HS-27A (cell line): ENCODE measurements around the gene NPY2R.

Experiments
- DNase-seq: peaks from one replicate; pipeline ENCODE4 v3.0.0-alpha.2; 2012; ENCODE audit warnings: low read depth, missing footprints

The NPY2R gene

GRCh38 chr4:155208258-155209054 is at the start of gene NPY2R:
Gene NPY2R (plus strand): TSS chr4:155208636. CDS start chr4:155213940, 5,304 bp downstream.
- no peak for DNase-seq

DNA sequence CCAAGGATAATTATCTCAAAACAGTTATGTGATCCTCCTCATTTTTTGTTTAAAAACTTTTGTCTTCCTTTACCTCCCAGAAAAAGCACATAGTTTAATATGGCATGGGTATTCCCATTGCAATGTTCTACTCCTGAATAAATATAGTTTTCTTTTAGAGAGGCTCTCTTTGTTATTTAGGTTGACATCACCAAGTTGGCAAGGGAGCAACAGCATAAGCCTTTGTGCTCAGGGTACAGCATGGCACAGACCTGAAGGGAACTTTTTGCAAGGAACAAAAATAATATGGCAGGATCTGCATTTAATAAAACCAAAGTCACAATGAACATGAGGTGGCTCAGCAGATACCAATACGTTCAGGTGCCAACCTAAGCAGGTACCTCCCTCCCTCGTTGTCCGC is 47.1 kb upstream of the NPY2R start:
- no peak for DNase-seq

DNA sequence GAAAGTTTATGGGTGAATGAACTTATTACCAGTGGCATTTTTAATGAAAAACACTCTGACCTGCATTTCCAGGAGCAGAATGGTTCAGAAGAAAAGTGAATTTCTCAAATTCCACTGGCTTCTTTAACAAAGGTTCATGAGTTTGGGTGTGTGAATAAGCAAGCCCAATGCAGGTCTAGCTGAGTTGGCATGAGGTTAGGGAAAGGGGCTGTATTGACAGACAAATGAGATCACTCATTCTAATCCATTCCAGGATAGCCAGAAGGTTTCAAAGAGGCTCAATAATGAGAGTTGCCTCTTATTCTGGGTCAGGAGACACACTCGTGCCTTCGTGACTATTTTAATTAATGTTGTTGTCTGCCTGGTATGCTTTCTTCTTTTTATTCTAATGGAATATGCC is 43.7 kb upstream of the NPY2R start:
- DNase-seq, result no peak

DNA sequence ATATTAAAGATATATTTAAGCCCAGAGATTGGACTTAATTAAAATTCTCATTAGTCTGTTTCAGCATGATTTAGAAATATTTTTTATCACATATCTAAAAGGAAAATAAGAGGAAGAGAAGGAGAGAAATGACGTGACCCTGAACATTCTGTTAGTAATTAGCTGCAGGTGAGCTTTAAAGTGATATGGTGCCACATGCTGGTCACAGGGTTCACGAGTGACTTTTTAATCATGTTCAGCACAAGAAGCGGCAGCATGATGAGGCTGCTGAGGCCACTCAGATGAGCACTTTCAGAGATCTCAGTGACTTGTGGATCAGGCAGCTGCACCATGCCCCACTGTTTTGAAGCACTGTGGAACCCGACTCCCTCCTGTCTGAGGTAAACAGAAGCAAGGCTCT is 37.9 kb upstream of the NPY2R start:
- DNase-seq, result no peak

DNA sequence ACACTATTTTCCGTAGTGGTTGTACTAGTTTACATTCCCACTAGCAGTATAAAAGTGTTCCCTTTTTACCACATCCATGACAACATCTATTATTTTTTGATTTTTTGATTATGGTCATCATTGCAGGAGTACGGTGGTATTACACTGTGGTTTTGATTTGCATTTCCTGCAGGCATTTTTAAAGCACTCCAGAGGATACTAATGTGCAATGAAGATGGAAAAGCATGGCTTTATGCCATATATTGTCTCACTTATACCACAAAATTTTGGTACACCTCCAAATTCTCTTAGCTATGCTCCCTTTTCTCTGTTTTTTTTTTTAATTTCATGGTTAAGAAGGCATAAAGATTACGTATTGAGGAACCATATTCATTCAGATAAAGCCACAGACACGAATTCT is 35.1 kb upstream of the NPY2R start:
- no peak for DNase-seq

DNA sequence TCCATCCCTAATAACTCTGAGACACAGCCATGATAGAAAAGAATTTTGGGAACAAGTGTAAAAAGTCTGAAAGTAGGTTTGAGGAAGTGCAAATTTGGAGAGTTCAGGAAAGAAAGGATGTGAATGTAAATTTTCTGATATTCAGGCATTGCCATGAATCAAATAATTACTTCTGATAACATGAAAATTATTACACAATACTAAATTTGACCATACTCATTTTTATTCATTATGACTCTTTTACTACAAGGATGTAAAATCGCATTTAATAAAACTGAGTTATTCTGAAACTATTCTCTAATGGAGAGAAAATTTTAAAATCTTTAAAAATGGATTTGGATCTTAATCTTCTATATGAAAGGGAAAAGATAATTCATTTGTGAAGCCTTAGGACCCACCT is 33.8 kb upstream of the NPY2R start:
- DNase-seq, result no peak

DNA sequence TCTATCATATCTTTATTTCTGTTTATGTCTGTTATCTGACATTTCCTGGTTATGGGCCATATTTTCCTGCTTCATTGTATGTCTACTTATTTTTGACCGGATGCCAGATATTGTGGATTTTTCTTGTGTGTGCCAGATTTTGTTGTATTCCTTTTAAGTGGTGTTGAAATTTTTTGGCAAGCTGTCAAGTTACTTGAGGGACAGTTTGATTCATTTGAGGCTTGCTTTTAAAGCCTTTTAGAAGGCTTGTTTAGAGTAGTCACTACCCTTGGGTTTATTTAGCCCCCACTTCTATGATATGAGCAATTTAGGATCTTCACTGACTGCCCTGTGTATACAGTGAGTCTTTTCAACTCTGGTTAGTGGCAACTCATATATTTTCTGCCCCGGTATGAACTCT is 29.2 kb upstream of the NPY2R start:
- DNase-seq, result no peak

DNA sequence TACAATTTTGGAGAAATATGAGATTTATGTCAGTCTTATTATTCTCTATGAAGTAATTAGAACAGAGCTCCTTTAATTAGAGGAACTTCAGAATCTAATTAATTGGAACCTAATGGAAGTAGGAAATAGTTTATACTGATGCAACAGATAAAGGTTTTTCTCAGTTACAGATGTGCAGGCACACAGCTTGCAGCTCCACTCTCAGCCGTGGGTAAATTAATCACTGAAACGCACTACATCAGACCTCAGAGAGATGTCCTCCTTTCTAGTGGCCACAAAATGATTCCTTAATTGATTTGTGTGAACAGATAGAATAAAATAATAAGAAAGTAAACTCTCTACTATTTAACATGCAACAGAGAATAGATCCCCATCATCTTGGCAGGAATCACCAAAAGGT is 21.5 kb upstream of the NPY2R start:
- no peak for DNase-seq

DNA sequence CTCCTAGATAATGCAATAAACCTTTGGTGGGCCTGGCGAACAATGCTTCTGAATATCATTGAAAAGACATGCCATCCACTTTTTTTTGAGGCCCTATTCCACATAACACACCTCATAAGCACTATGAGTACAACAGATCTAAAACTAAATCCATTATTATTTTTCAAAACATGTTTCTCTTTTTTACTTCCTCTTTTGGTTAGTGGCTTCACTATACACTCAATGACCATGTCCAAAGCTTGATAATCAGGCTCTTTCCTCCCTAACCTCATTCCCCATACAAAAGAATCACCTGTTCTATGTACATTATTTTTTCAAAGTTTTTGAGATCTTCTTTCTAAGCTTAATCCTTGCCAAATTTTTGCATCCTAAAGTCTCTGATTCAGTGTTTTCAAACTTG is 20.4 kb upstream of the NPY2R start:
- no peak for DNase-seq

- no peak for DNase-seq
Measured at GRCh38 chr4:155190099-155190498, 18.3 kb upstream of the NPY2R start.

DNA sequence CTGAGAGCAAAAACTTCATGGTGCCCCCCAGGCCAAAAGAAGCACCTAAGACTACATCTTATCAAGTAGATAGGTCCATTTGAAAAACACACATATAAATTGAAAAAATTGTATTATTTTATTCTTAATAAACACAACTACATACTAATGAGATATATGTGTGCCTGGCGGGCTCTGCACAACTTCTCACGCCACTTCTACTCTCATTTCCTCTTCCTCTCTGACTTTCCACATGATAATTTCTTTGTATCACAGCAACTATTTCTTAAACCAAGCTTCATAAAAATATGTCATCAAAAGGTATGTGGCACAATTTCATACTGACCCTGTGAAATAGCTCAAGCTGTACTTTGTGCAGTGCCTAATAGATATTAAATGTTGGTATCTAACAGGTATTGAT is 10.7 kb upstream of the NPY2R start:
- DNase-seq, result no peak

DNA sequence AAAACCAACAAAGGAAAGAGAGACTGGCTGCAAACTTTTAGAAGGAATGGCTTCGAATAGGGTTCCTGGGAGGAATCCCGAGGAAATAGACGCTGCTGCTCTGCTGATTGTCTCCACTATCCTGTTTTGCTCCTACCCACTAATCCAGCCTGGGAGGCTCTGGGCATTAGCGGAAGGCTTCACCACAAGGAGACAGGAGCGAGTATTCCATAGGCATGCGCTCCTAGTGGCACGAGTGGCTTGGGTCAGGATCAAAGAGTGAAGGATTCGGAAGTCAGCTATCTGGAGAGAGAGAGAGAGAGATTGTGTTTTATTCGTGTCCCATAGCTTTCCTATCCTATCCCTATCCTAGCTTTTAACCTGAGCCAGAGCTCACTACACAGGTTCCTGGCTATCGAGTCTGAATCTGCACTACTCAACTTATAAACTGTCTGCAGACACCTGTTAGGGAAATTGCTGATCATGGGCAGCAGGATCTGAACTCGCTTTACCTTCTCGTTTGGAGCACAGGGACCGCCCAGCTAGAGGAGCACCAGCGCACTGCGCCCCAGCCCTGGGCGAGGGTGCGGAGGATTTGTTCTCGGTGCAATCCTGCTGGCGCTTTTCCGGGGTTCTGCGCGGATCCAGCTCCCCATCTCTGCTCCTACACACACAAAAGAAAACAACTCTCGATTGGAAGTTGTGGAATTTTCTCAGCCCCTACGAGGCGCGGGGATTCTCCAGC is 740 bp upstream of the NPY2R start:
- no peak for DNase-seq

DNA sequence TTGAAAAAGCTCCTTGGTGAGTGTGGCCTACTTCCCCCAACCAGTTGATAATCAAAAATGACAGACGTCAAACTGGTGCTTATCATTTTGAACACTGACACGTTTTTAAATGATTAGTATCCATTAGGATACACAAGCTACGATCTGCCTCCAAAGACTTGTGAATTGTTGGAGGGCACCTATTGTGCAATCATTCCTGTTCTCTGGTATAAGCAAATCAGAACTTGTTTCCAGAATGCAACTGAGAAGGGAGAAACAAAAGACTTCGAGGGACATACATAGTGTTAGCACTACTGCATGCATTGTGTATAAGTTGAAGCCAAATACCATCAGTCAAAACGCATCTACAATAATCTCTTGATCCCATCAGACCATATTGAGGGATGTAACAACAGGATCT is 11.6 kb downstream of the NPY2R start:
- DNase-seq, result no peak

DNA sequence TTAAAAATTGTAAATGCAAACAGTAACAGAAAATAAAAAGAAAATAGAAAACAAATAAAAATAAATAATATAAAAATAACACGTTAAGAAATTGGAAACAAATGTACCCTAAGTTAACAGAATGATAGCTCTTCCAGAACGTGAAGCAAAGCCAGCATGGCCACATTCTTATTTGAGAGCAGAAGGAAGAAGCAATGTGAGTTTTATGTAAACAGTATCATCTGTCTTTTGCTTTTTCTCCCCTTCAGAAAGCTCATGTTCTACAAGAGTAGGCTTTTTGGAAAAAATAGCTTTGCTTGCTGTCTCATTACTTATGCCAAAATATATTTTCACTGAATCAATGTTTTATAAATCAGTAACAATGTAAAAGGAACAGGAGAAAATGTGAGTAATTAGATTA is 18.7 kb downstream of the NPY2R start:
- no peak for DNase-seq

DNA sequence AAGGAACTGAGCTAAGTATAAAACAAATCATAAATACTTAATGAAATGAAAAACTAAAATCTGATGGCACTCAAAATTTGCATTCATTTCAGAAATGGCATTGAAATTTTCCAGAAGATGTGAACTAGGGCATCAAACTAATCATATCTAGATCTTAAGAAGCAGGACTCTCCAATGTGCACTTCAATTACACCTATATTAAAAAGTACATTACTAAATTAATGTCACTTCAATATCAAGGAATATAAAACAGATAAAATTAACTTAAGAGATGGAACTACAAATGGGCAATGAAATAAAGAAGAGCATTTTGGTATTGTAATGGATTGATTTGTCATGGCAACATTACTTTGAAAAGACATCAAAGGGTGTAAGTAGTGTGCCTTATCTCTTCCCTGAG is 20.3 kb downstream of the NPY2R start:
- no peak for DNase-seq

DNA sequence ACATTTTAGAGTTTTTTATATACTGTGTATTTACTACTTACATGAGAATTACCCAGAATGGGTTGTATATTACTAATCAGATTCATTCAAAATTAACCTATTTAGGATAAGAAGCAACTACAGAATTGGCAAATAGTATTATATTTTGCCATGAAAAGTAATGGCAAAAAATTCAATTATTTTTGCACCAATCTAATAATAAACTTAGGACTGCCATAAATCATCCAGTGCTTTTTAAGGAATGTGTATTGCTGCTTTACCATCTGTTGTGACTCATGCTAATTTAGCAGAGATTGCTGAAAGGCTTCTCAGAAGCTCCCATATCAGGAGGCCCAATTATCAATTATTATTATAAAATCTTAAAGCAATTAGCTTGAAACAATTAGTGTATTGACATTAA is 24.0 kb downstream of the NPY2R start:
- no peak for DNase-seq

DNA sequence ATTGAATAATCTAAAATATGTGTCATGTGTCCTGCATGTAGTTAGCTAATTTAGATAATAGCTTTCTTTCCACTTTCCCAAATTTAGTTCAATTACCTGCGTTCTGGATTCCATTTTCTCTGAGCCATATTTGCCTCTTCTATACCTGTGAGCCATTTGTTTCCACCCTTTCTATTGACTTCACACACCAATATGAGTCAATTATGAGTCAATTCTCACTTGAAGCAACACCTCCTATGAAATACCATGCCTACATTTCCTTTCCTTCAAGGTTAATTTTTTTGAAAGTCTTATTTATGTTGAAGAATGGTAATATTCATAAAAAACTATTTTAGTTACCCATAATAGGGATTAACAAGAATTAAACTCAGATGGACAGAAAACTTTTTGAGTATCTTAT is 25.8 kb downstream of the NPY2R start:
- no peak for DNase-seq

DNA sequence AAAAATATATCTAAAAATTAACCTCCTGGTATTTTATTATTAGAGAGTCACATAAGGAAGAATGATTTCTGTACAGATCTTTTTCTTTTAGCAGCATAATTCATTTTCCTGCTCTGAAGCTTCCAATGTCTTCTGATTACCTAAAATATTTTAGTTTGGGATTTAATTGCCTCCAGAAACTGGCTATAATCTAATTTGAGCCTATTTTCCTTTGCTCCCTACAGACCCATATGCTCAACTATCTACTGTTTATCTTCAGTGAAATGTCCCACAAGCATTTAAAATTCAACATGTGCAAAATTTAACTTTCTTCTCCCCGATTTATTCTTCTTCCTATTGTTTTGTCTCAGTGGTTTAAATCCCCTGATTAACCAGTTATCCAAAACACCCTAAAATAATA is 29.1 kb downstream of the NPY2R start:
- DNase-seq, result no peak

- DNase-seq, result no peak
Measured at GRCh38 chr4:155241225-155241624, 32.8 kb downstream of the NPY2R start.

GRCh38 chr4:155241664-155242063 is 33.2 kb downstream of the NPY2R start:
- no peak for DNase-seq

- DNase-seq, result no peak
Measured at GRCh38 chr4:155245105-155245504, 36.7 kb downstream of the NPY2R start.

GRCh38 chr4:155248002-155248896 is 39.8 kb downstream of the NPY2R start:
- no peak for DNase-seq
